Measurements from ENCODE around the gene ATRIP. TPM values are rescaled to one million over a fixed set of nuclear protein-coding genes. Genes with fewer than 3 reads are reported as not detected.
A peak's percentile ranks its signal among the peaks of the same experiment; 100 is the strongest.

ATRIP gene
- total RNA-seq, 1 experiment from 2014 or later = 12.5 TPM

DNA sequence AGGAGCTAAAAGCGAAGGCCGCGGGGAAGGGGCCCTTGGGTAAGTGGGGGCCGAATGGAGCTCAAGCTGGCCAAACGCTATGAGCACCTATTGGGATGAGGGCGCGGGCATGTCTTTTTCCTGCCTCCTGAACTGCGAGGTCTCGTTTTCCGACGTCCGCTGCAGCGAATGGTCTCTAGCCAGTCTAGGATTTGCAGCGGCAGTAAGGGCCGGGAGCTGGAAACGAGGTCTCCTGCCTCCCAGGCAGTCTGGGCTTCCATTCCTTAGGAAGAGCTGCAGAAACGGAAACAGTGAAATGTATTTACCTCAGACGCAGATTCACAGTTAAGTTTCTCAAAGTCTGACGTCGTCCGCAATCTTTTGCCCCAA, 6.0 kb upstream of the ATRIP start:
- TF ChIP-seq, protein P1, sequence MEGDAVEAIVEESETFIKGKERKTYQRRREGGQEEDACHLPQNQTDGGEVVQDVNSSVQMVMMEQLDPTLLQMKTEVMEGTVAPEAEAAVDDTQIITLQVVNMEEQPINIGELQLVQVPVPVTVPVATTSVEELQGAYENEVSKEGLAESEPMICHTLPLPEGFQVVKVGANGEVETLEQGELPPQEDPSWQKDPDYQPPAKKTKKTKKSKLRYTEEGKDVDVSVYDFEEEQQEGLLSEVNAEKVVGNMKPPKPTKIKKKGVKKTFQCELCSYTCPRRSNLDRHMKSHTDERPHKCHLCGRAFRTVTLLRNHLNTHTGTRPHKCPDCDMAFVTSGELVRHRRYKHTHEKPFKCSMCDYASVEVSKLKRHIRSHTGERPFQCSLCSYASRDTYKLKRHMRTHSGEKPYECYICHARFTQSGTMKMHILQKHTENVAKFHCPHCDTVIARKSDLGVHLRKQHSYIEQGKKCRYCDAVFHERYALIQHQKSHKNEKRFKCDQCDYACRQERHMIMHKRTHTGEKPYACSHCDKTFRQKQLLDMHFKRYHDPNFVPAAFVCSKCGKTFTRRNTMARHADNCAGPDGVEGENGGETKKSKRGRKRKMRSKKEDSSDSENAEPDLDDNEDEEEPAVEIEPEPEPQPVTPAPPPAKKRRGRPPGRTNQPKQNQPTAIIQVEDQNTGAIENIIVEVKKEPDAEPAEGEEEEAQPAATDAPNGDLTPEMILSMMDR (IDR thresholded peaks at IDR 0.05; ENCODE audit: unreplicated experiment) = no peak
- TSS peak; percentile 64 for BruUV-seq (replicated peaks)
- DNase-seq = no peak
- CTCF ChIA-PET = interaction anchor here (1.2 to 1.5 kb wide), 2 partner anchors 12 to 40 kb away, joined by 3 to 19 read pairs; no protein-coding TSS in a partner anchor
- Mint-ChIP-seq H3K9me3 (ENCODE audit: low read depth, unreplicated experiment) (no peaks in the 10 kb centered on the region), H3K4me3 (ENCODE audit: low read depth, unreplicated experiment) (peak overlapping the region; percentile 90), H3K27me3 (ENCODE audit: unreplicated experiment) (no peaks in the 10 kb centered on the region), H3K36me3 (ENCODE audit: insufficient read depth, unreplicated experiment) (peaks cover 48% of the 10 kb centered on the region), H3K27ac (ENCODE audit: unreplicated experiment) (peak overlapping the region; percentile 88), H3K4me1 (ENCODE audit: low read depth, unreplicated experiment) (peaks cover 23% of the 10 kb centered on the region)
- intact Hi-C loops (cut with micrococcal nuclease; ENCODE audit: unreplicated experiment) = no loop called here

DNA sequence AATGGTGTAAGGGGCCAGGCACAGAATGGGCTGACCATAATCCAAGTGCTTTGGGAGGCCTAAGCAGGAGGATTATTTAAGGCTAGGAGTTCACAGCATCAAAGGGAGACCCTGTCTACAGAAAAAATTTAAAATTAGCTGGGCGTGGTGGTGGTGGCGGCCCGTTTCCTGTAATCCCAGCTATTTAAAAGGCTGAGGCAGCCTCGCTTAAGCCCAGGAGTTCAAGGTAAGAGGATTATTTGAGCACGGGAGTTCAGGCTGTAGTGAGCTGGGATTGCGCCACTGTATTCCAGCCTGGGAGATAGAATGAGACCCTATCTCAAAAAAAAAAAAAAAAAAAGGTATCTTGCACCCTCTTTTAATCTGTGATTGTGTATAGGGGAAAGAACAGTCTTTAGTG, 4.6 kb upstream of the ATRIP start:
- intact Hi-C loops (cut with micrococcal nuclease; ENCODE audit: unreplicated experiment) = no loop called here
- DNase-seq = no peak
- Mint-ChIP-seq H3K4me1 (ENCODE audit: low read depth, unreplicated experiment) (peaks cover 33% of the 10 kb centered on the region), H3K27me3 (ENCODE audit: unreplicated experiment) (no peaks in the 10 kb centered on the region), H3K4me3 (ENCODE audit: low read depth, unreplicated experiment) (peak overlapping the region; percentile 90), H3K9me3 (ENCODE audit: low read depth, unreplicated experiment) (no peaks in the 10 kb centered on the region), H3K27ac (ENCODE audit: unreplicated experiment) (no peak overlapping the region), H3K36me3 (ENCODE audit: insufficient read depth, unreplicated experiment) (peaks cover 60% of the 10 kb centered on the region)
- TF ChIP-seq, protein P1 (IDR thresholded peaks at IDR 0.05; ENCODE audit: unreplicated experiment) = no peak
- CTCF ChIA-PET = no interaction called here
- no TSS peak for BruUV-seq (replicated peaks)

DNA sequence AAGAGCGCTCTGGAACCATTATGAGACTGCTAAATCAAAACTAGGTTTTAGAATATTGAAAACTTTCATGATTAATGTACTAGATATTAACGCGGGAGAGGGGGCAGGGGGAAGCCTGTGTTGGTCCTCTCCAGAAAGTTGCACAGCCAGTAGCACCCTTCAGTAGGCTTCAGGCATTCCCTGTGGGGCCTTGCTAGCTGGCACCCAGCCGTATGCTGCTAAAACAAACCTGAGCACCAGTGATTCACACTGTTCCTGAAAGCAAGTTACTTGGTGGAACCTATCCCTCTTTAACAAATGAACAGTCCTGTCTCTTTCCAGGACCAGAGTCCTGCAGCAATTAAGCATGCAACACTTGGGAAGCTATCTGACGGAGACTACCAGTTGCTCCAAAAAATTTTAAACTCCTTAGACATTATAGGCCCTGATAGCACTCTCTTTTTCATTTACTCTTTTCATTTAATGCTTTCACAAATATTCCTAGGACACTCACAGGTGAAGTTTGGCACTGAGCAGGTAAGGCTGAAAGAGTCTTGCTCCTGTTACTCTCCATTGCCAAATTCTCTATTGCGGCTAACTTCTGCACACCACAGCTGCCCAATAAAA, 1.2 kb upstream of the ATRIP start:
- TF ChIP-seq, protein P1 (IDR thresholded peaks at IDR 0.05; ENCODE audit: unreplicated experiment) = no peak
- BruUV-seq (replicated peaks) = no TSS peak
- intact Hi-C loops (cut with micrococcal nuclease; ENCODE audit: unreplicated experiment) = no loop called here

GRCh38 chr3:48446043-48446424, 503 bp upstream of the ATRIP start:
- intact Hi-C loops (cut with micrococcal nuclease; ENCODE audit: unreplicated experiment) = no loop called here
- Mint-ChIP-seq H3K4me3 (ENCODE audit: low read depth, unreplicated experiment) (peak overlapping the region; percentile 99), H3K27me3 (ENCODE audit: unreplicated experiment) (no peaks in the 10 kb centered on the region), H3K36me3 (ENCODE audit: insufficient read depth, unreplicated experiment) (peaks cover 63% of the 10 kb centered on the region), H3K27ac (ENCODE audit: unreplicated experiment) (peak overlapping the region; percentile 94), H3K9me3 (ENCODE audit: low read depth, unreplicated experiment) (no peaks in the 10 kb centered on the region), H3K4me1 (ENCODE audit: low read depth, unreplicated experiment) (peaks cover 28% of the 10 kb centered on the region)
- BruUV-seq (replicated peaks) = TSS peak; percentile 74
- no peak for DNase-seq
- CTCF ChIA-PET = interaction anchor here (0.5 to 2.5 kb wide), 3 partner anchors 10 to 1001 kb away, joined by 3 to 16 read pairs (median 4); no protein-coding TSS in a partner anchor
- TF ChIP-seq, protein P1 (IDR thresholded peaks at IDR 0.05; ENCODE audit: unreplicated experiment) = no peak

More for the DNA sequence above, 1.2 kb upstream of the ATRIP start:
- Mint-ChIP-seq H3K4me3 (ENCODE audit: low read depth, unreplicated experiment) (peak overlapping the region; percentile 99), H3K36me3 (ENCODE audit: insufficient read depth, unreplicated experiment) (peaks cover 69% of the 10 kb centered on the region), H3K27me3 (ENCODE audit: unreplicated experiment) (no peaks in the 10 kb centered on the region), H3K27ac (ENCODE audit: unreplicated experiment) (no peak overlapping the region), H3K4me1 (ENCODE audit: low read depth, unreplicated experiment) (peaks cover 28% of the 10 kb centered on the region), H3K9me3 (ENCODE audit: low read depth, unreplicated experiment) (no peaks in the 10 kb centered on the region)
- DNase-seq = no peak
- CTCF ChIA-PET = interaction anchor here (0.8 to 2.5 kb wide), 2 partner anchors 9 kb away, joined by 5 to 16 read pairs; no protein-coding TSS in a partner anchor
